Lower leg skin (tissue), 3 donors: ENCODE results near the gene RALGAPA2.

ENCODE experiments used
- CTCF ChIP-seq, 3 donors: fragments of 450-650 bp; IDR thresholded peaks; one replicate each; pipeline ENCODE4 v1.5.1; 2016; ENCODE audit warnings: antibody characterized with exemption in 3 of 3, mild to moderate bottlenecking in 3 of 3, moderate library complexity in 2 of 3
- POLR2A ChIP-seq, 2 donors: fragments of 450-650 bp; IDR thresholded peaks; one replicate each; pipeline ENCODE4 v1.6.1; 2016 to 2017; ENCODE audit warnings: antibody characterized with exemption in 2 of 2, mild to moderate bottlenecking in 1 of 2, moderate library complexity in 1 of 2

DNA sequence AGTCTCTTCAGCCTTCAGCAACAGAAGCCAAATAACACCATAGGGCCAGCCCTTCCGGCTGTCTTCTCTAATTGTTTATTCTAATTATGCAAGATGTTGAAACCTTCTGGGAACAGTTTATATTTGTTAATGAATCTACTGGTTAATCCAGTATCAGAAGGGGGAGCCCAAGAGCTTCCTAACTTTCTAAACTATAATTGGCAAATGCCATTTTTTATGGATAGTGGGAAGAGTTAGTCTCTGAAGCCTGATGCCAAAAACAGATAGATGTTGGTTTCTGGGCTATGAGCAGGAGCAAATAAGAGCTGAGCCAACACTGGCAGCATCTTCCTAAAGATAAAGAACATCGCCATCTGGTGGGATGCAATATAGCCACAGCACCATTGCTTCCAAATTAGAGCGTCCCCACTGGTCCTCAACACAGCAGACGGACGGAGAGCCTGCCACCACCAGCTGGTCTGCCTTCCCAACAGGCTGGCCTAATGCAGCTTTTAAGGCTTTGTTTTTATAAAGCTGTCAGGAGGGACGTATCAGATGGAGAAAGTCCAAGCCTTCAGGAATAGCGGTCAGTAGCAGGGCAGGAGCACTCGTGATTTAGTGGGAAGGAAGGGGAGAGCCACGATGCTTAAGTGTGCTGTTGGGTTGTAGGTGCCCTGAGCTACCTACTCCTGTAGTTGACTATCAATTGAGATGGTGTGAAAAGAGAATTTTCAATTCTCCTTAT, 118.8 kb downstream of the RALGAPA2 start:
- TF ChIP-seq CTCF (IDR thresholded peaks at IDR 0.05): no peak
- TF ChIP-seq POLR2A (IDR thresholded peaks at IDR 0.05): no peak
